ENCODE data around the gene NAT10.

Gene NAT10

GRCh38 chr11:34155057-34155756 is 49.8 kb downstream of the NAT10 start:
- H3K4me1 ChIP-seq (ENCODE audit: control insufficient read depth in 5 of 5, insufficient read depth in 5 of 5, low read length in 5 of 5) = peaks cover 0 to 17% (median 6%) of the 10 kb centered on the region in 5 donors
- H3K27ac ChIP-seq (ENCODE audit: low read depth, low read length) = no peak overlapping the region
- no peak overlapping the region for H3K9ac ChIP-seq (ENCODE audit: low read length in 5 of 5)
- H3K9me3 ChIP-seq (ENCODE audit: control insufficient read depth in 5 of 5, low read length in 5 of 5) = no peaks in the 10 kb centered on the region
- H3K27me3 ChIP-seq (ENCODE audit: control insufficient read depth in 5 of 5, insufficient read depth in 4 of 5, low read length in 5 of 5) = no peaks in the 10 kb centered on the region
- peaks cover 0 to 36% (median 28%) of the 10 kb centered on the region in 5 donors for H3K36me3 ChIP-seq (ENCODE audit: control insufficient read depth in 5 of 5, insufficient read depth in 5 of 5, low read length in 5 of 5)
- H3K4me3 ChIP-seq (ENCODE audit: low read depth in 1 of 5, low read length in 5 of 5) = no peak overlapping the region

GRCh38 chr11:34155757-34156062 is 50.3 kb downstream of the NAT10 start:
- no peak overlapping the region for H3K9ac ChIP-seq (ENCODE audit: low read length in 5 of 5)
- H3K27ac ChIP-seq (ENCODE audit: low read depth, low read length) = no peak overlapping the region
- peaks cover 0 to 31% (median 24%) of the 10 kb centered on the region in 5 donors for H3K36me3 ChIP-seq (ENCODE audit: control insufficient read depth in 5 of 5, insufficient read depth in 5 of 5, low read length in 5 of 5)

GRCh38 chr11:34157163-34157562 is 51.7 kb downstream of the NAT10 start:
- Histone ChIP-seq H3K27ac (ENCODE audit: low read depth, low read length) (no peak overlapping the region), H3K4me1 (ENCODE audit: control insufficient read depth in 5 of 5, insufficient read depth in 5 of 5, low read length in 5 of 5) (peaks cover 0 to 17% (median 6%) of the 10 kb centered on the region in 5 donors), H3K9ac (ENCODE audit: low read length in 5 of 5) (no peak overlapping the region), H3K36me3 (ENCODE audit: control insufficient read depth in 5 of 5, insufficient read depth in 5 of 5, low read length in 5 of 5) (peaks cover 0 to 25% (median 16%) of the 10 kb centered on the region in 5 donors), H3K4me3 (ENCODE audit: low read depth in 1 of 5, low read length in 5 of 5) (no peak overlapping the region), H3K9me3 (ENCODE audit: control insufficient read depth in 5 of 5, low read length in 5 of 5) (no peaks in the 10 kb centered on the region), H3K27me3 (ENCODE audit: control insufficient read depth in 5 of 5, insufficient read depth in 4 of 5, low read length in 5 of 5) (no peaks in the 10 kb centered on the region)

More at GRCh38 chr11:34155757-34156062, 50.3 kb downstream of the NAT10 start:
- H3K9me3 ChIP-seq (ENCODE audit: control insufficient read depth in 5 of 5, low read length in 5 of 5) = no peaks in the 10 kb centered on the region
- H3K27me3 ChIP-seq (ENCODE audit: control insufficient read depth in 5 of 5, insufficient read depth in 4 of 5, low read length in 5 of 5) = no peaks in the 10 kb centered on the region
- H3K4me3 ChIP-seq (ENCODE audit: low read depth in 1 of 5, low read length in 5 of 5) = no peak overlapping the region
- H3K4me1 ChIP-seq (ENCODE audit: control insufficient read depth in 5 of 5, insufficient read depth in 5 of 5, low read length in 5 of 5) = peaks cover 0 to 17% (median 6%) of the 10 kb centered on the region in 5 donors

GRCh38 chr11:34158661-34159060 is 53.2 kb downstream of the NAT10 start:
- Histone ChIP-seq H3K4me3 (ENCODE audit: low read depth in 1 of 5, low read length in 5 of 5) (no peak overlapping the region), H3K9me3 (ENCODE audit: control insufficient read depth in 5 of 5, low read length in 5 of 5) (no peaks in the 10 kb centered on the region), H3K27ac (ENCODE audit: low read depth, low read length) (no peak overlapping the region), H3K9ac (ENCODE audit: low read length in 5 of 5) (no peak overlapping the region), H3K36me3 (ENCODE audit: control insufficient read depth in 5 of 5, insufficient read depth in 5 of 5, low read length in 5 of 5) (peaks cover 0 to 16% (median 6%) of the 10 kb centered on the region in 5 donors), H3K4me1 (ENCODE audit: control insufficient read depth in 5 of 5, insufficient read depth in 5 of 5, low read length in 5 of 5) (peaks cover 0 to 17% (median 6%) of the 10 kb centered on the region in 5 donors), H3K27me3 (ENCODE audit: control insufficient read depth in 5 of 5, insufficient read depth in 4 of 5, low read length in 5 of 5) (no peaks in the 10 kb centered on the region)

- no peak overlapping the region for H3K9ac ChIP-seq (ENCODE audit: low read length in 5 of 5)
- peaks cover 0 to 11% (median 6%) of the 10 kb centered on the region in 5 donors for H3K4me1 ChIP-seq (ENCODE audit: control insufficient read depth in 5 of 5, insufficient read depth in 5 of 5, low read length in 5 of 5)
- peaks cover 0 to 5% (median 3%) of the 10 kb centered on the region in 5 donors for H3K36me3 ChIP-seq (ENCODE audit: control insufficient read depth in 5 of 5, insufficient read depth in 5 of 5, low read length in 5 of 5)
- no peaks in the 10 kb centered on the region for H3K27me3 ChIP-seq (ENCODE audit: control insufficient read depth in 5 of 5, insufficient read depth in 4 of 5, low read length in 5 of 5)
- no peak overlapping the region for H3K4me3 ChIP-seq (ENCODE audit: low read depth in 1 of 5, low read length in 5 of 5)
- no peaks in the 10 kb centered on the region for H3K9me3 ChIP-seq (ENCODE audit: control insufficient read depth in 5 of 5, low read length in 5 of 5)
- no peak overlapping the region for H3K27ac ChIP-seq (ENCODE audit: low read depth, low read length)
Measured at GRCh38 chr11:34160049-34160721, 54.8 kb downstream of the NAT10 start.

GRCh38 chr11:34160791-34161190 is 55.4 kb downstream of the NAT10 start:
- no peaks in the 10 kb centered on the region for H3K9me3 ChIP-seq (ENCODE audit: control insufficient read depth in 5 of 5, low read length in 5 of 5)
- peaks cover 0 to 5% (median 3%) of the 10 kb centered on the region in 5 donors for H3K36me3 ChIP-seq (ENCODE audit: control insufficient read depth in 5 of 5, insufficient read depth in 5 of 5, low read length in 5 of 5)
- H3K9ac ChIP-seq (ENCODE audit: low read length in 5 of 5) = no peak overlapping the region
- peaks cover 0 to 7% (median 6%) of the 10 kb centered on the region in 5 donors for H3K4me1 ChIP-seq (ENCODE audit: control insufficient read depth in 5 of 5, insufficient read depth in 5 of 5, low read length in 5 of 5)
- no peaks in the 10 kb centered on the region for H3K27me3 ChIP-seq (ENCODE audit: control insufficient read depth in 5 of 5, insufficient read depth in 4 of 5, low read length in 5 of 5)
- H3K4me3 ChIP-seq (ENCODE audit: low read depth in 1 of 5, low read length in 5 of 5) = no peak overlapping the region
- no peak overlapping the region for H3K27ac ChIP-seq (ENCODE audit: low read depth, low read length)

GRCh38 chr11:34161361-34161760 is 55.9 kb downstream of the NAT10 start:
- no peak overlapping the region for H3K4me3 ChIP-seq (ENCODE audit: low read depth in 1 of 5, low read length in 5 of 5)
- no peaks in the 10 kb centered on the region for H3K27me3 ChIP-seq (ENCODE audit: control insufficient read depth in 5 of 5, insufficient read depth in 4 of 5, low read length in 5 of 5)
- H3K9ac ChIP-seq (ENCODE audit: low read length in 5 of 5) = no peak overlapping the region
- no peaks in the 10 kb centered on the region for H3K9me3 ChIP-seq (ENCODE audit: control insufficient read depth in 5 of 5, low read length in 5 of 5)
- H3K36me3 ChIP-seq (ENCODE audit: control insufficient read depth in 5 of 5, insufficient read depth in 5 of 5, low read length in 5 of 5) = peaks cover 0 to 5% (median 3%) of the 10 kb centered on the region in 5 donors
- H3K27ac ChIP-seq (ENCODE audit: low read depth, low read length) = no peak overlapping the region
- H3K4me1 ChIP-seq (ENCODE audit: control insufficient read depth in 5 of 5, insufficient read depth in 5 of 5, low read length in 5 of 5) = peaks cover 0 to 7% (median 6%) of the 10 kb centered on the region in 5 donors

- peaks cover 0 to 5% (median 5%) of the 10 kb centered on the region in 5 donors for H3K4me1 ChIP-seq (ENCODE audit: control insufficient read depth in 5 of 5, insufficient read depth in 5 of 5, low read length in 5 of 5)
- peaks cover 0 to 5% (median 3%) of the 10 kb centered on the region in 5 donors for H3K36me3 ChIP-seq (ENCODE audit: control insufficient read depth in 5 of 5, insufficient read depth in 5 of 5, low read length in 5 of 5)
- H3K9me3 ChIP-seq (ENCODE audit: control insufficient read depth in 5 of 5, low read length in 5 of 5) = no peaks in the 10 kb centered on the region
- no peaks in the 10 kb centered on the region for H3K27me3 ChIP-seq (ENCODE audit: control insufficient read depth in 5 of 5, insufficient read depth in 4 of 5, low read length in 5 of 5)
- H3K4me3 ChIP-seq (ENCODE audit: low read depth in 1 of 5, low read length in 5 of 5) = no peak overlapping the region
- no peak overlapping the region for H3K9ac ChIP-seq (ENCODE audit: low read length in 5 of 5)
- H3K27ac ChIP-seq (ENCODE audit: low read depth, low read length) = no peak overlapping the region
Measured at GRCh38 chr11:34161812-34162492, 56.5 kb downstream of the NAT10 start.

GRCh38 chr11:34162493-34162820 is 57.0 kb downstream of the NAT10 start:
- no peak overlapping the region for H3K4me3 ChIP-seq (ENCODE audit: low read depth in 1 of 5, low read length in 5 of 5)
- H3K27ac ChIP-seq (ENCODE audit: low read depth, low read length) = no peak overlapping the region
- no peak overlapping the region for H3K9ac ChIP-seq (ENCODE audit: low read length in 5 of 5)
- peaks cover 0 to under 1% (median 0%) of the 10 kb centered on the region in 5 donors for H3K4me1 ChIP-seq (ENCODE audit: control insufficient read depth in 5 of 5, insufficient read depth in 5 of 5, low read length in 5 of 5)
- H3K9me3 ChIP-seq (ENCODE audit: control insufficient read depth in 5 of 5, low read length in 5 of 5) = no peaks in the 10 kb centered on the region
- H3K36me3 ChIP-seq (ENCODE audit: control insufficient read depth in 5 of 5, insufficient read depth in 5 of 5, low read length in 5 of 5) = peaks cover 0 to 5% (median 3%) of the 10 kb centered on the region in 5 donors
- no peaks in the 10 kb centered on the region for H3K27me3 ChIP-seq (ENCODE audit: control insufficient read depth in 5 of 5, insufficient read depth in 4 of 5, low read length in 5 of 5)

GRCh38 chr11:34162856-34163255 is 57.4 kb downstream of the NAT10 start:
- Histone ChIP-seq H3K4me1 (ENCODE audit: control insufficient read depth in 5 of 5, insufficient read depth in 5 of 5, low read length in 5 of 5) (no peaks in the 10 kb centered on the region), H3K27ac (ENCODE audit: low read depth, low read length) (no peak overlapping the region), H3K9ac (ENCODE audit: low read length in 5 of 5) (no peak overlapping the region), H3K36me3 (ENCODE audit: control insufficient read depth in 5 of 5, insufficient read depth in 5 of 5, low read length in 5 of 5) (peaks cover 0 to 5% (median 3%) of the 10 kb centered on the region in 5 donors), H3K27me3 (ENCODE audit: control insufficient read depth in 5 of 5, insufficient read depth in 4 of 5, low read length in 5 of 5) (no peaks in the 10 kb centered on the region), H3K9me3 (ENCODE audit: control insufficient read depth in 5 of 5, low read length in 5 of 5) (no peaks in the 10 kb centered on the region), H3K4me3 (ENCODE audit: low read depth in 1 of 5, low read length in 5 of 5) (no peak overlapping the region)

Measured in subcutaneous abdominal adipose tissue (tissue), 5 donors.